Measurements from ENCODE around the gene P4HTM. TPM values are rescaled to one million over a fixed set of nuclear protein-coding genes. Genes with fewer than 3 reads are reported as not detected.

The P4HTM gene
- total RNA-seq, 4 donors from 2014 or later: 18.5 to 57.2 (median 27.9) TPM

- WGBS: 86% methylated on average over 2 of the region's 2 CpGs
- Histone ChIP-seq H3K27me3 (no peaks in the 10 kb centered on the region), H3K27ac (no peak overlapping the region), H3K36me3 (peaks cover 37% of the 10 kb centered on the region), H3K4me1 (peaks cover 3% of the 10 kb centered on the region), H3K4me3 (no peak overlapping the region), H3K9me3 (no peaks in the 10 kb centered on the region)
- TF ChIP-seq, protein P1, sequence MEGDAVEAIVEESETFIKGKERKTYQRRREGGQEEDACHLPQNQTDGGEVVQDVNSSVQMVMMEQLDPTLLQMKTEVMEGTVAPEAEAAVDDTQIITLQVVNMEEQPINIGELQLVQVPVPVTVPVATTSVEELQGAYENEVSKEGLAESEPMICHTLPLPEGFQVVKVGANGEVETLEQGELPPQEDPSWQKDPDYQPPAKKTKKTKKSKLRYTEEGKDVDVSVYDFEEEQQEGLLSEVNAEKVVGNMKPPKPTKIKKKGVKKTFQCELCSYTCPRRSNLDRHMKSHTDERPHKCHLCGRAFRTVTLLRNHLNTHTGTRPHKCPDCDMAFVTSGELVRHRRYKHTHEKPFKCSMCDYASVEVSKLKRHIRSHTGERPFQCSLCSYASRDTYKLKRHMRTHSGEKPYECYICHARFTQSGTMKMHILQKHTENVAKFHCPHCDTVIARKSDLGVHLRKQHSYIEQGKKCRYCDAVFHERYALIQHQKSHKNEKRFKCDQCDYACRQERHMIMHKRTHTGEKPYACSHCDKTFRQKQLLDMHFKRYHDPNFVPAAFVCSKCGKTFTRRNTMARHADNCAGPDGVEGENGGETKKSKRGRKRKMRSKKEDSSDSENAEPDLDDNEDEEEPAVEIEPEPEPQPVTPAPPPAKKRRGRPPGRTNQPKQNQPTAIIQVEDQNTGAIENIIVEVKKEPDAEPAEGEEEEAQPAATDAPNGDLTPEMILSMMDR (IDR thresholded peaks at IDR 0.05): no peak
- TF ChIP-seq POLR2A (IDR thresholded peaks at IDR 0.05) (no peak), POLR2AphosphoS5 (IDR thresholded peaks at IDR 0.05) (no peak), EP300 (IDR thresholded peaks at IDR 0.05) (no peak)
- DNase-seq (ENCODE audit: low spot score in 2 of 2): no peak
These were observed 26.4 kb upstream of the P4HTM start for GRCh38 chr3:48963591-48963990.

GRCh38 chr3:48966367-48966766 lies 23.7 kb upstream of the P4HTM start:
- 69% methylated on average over 3 of the region's 3 CpGs for WGBS
- no peak for TF ChIP-seq EP300 (IDR thresholded peaks at IDR 0.05)
- no peak for TF ChIP-seq POLR2AphosphoS5 (IDR thresholded peaks at IDR 0.05)
- TF ChIP-seq, protein P1 (IDR thresholded peaks at IDR 0.05): no peak
- TF ChIP-seq POLR2A (IDR thresholded peaks at IDR 0.05): no peak
- Histone ChIP-seq H3K36me3 (peaks cover 63% of the 10 kb centered on the region), H3K4me3 (no peak overlapping the region), H3K27me3 (no peaks in the 10 kb centered on the region), H3K27ac (peak overlapping the region; percentile 20), H3K9me3 (no peaks in the 10 kb centered on the region), H3K4me1 (peaks cover 3% of the 10 kb centered on the region)
- DNase-seq (ENCODE audit: low spot score in 2 of 2): no peak

DNA sequence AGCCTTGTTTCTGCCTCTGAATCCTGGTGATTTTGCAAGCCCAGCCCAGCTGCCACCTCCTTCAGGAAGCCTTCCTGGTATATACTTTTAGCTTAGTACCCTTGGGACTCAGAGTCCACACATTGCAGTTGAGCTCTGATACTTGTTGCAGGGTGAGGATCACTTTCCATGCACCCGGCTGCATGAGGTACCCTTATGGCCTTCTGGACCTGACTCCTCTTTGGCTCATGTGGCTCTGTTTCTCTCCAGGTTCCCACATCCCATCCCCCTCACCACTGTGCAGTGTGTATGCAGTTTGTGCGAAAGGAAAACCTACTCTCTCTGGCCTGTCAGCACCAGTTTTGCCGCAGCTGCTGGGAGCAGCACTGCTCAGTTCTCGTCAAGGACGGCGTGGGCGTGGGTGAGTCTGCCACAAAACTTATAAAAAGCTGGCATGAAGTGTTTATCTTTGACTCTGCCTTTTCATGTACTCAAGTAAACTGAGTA lies 23.1 kb upstream of the P4HTM start:
- no peak for DNase-seq (ENCODE audit: low spot score in 2 of 2)
- WGBS: 67% methylated on average over 7 of the region's 7 CpGs
- Histone ChIP-seq H3K27ac (peak overlapping the region; percentile 20), H3K27me3 (no peaks in the 10 kb centered on the region), H3K36me3 (peaks cover 66% of the 10 kb centered on the region), H3K4me1 (peaks cover 3% of the 10 kb centered on the region), H3K9me3 (no peaks in the 10 kb centered on the region), H3K4me3 (no peak overlapping the region)
- no peak for TF ChIP-seq POLR2A (IDR thresholded peaks at IDR 0.05)
- no peak for TF ChIP-seq POLR2AphosphoS5 (IDR thresholded peaks at IDR 0.05)
- TF ChIP-seq, protein P1 (IDR thresholded peaks at IDR 0.05): no peak
- TF ChIP-seq EP300 (IDR thresholded peaks at IDR 0.05): no peak

GRCh38 chr3:48970586-48970985 lies 19.5 kb upstream of the P4HTM start:
- H3K4me1 ChIP-seq: peaks cover 3% of the 10 kb centered on the region
- 91% methylated on average over 4 of the region's 6 CpGs for WGBS

GRCh38 chr3:48974076-48974864 lies 15.8 kb upstream of the P4HTM start:
- no peak for TF ChIP-seq EP300 (IDR thresholded peaks at IDR 0.05)
- no peak for DNase-seq (ENCODE audit: low spot score in 2 of 2)
- H3K27ac ChIP-seq: no peak overlapping the region
- peaks cover 92% of the 10 kb centered on the region for H3K36me3 ChIP-seq
- WGBS: 87% methylated on average over 10 of the region's 10 CpGs
- no peaks in the 10 kb centered on the region for H3K9me3 ChIP-seq
- no peaks in the 10 kb centered on the region for H3K27me3 ChIP-seq
- no peak overlapping the region for H3K4me3 ChIP-seq
- peaks cover 8% of the 10 kb centered on the region for H3K4me1 ChIP-seq

More at GRCh38 chr3:48970586-48970985, 19.5 kb upstream of the P4HTM start:
- H3K27ac ChIP-seq: no peak overlapping the region
- TF ChIP-seq EP300 (IDR thresholded peaks at IDR 0.05) (no peak), POLR2A (IDR thresholded peaks at IDR 0.05) (no peak), POLR2AphosphoS5 (IDR thresholded peaks at IDR 0.05) (no peak)
- TF ChIP-seq, protein P1 (IDR thresholded peaks at IDR 0.05): no peak
- H3K36me3 ChIP-seq: peaks cover 90% of the 10 kb centered on the region
- H3K9me3 ChIP-seq: no peaks in the 10 kb centered on the region
- no peak for DNase-seq (ENCODE audit: low spot score in 2 of 2)
- H3K4me3 ChIP-seq: no peak overlapping the region
- no peaks in the 10 kb centered on the region for H3K27me3 ChIP-seq
